ENCODE data around the gene ANKRD61. TPM values are rescaled to one million over a fixed set of nuclear protein-coding genes. Genes with fewer than 3 reads are reported as not detected.
A peak's percentile ranks its signal among the peaks of the same experiment; 100 is the strongest.

ANKRD61 gene
- total and polyA plus RNA-seq, 7 donors = 0.13 to 0.77 (median 0.36) TPM; not detected in 1

DNA sequence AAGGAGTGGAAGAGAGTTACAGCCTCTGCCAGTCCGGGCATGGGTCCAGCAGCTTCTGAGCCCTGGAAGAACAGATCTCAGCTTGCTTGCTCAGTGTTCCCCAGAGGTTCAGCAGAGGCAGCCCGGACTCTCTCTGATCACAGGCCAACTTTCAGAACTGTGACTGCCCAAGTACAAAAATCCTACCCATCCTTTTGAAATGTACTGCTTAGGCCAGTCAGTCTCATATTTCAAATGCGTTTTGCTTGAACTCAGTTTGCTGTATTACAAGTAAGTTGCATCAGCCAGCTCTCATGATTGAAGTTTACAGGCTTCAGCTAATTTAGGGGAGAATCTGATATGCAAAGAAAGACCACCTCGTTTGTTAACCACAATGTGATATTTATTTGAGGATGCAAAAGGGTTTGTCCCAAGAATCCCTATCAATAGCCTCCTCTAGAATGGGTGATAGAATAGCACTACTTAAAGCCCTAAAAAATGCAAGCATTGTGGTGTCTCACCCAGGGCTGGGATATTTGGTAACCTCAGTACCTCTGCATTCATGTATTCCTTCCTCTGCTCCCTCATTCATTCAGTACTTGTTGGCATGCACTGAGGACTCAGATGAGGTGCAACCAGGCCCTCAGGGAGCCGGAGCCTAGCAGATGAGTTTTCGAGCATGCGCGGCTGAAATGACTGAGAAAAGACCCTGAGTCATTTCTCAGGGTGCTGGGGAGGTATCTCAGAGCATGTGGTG, 15.1 kb upstream of the ANKRD61 start:
- ATAC-seq (peak; percentile 67 to 84 (median 79)), DNase-seq (peak; percentile 86 to 95)
- Histone ChIP-seq H3K36me3 (ENCODE audit: insufficient read depth in 1 of 2, low read depth in 1 of 2) (peaks cover 7 to 73% of the 10 kb centered on the region in 2 donors), H3K4me1 (peaks cover 62% of the 10 kb centered on the region), H3K27ac (peak overlapping the region; percentile 91), H3K9me3 (no peaks in the 10 kb centered on the region), H3K27me3 (ENCODE audit: insufficient read depth in 3 of 3, low read length in 2 of 3) (no peaks in the 10 kb centered on the region), H3K4me3 (peak overlapping the region; percentile 32)
- TF ChIP-seq CTCF (IDR thresholded peaks at IDR 0.05) = no peak
- WGBS, 3 donors = 27 to 57% (median 33%) methylated on average over 8 of the region's 8 CpGs
- intact Hi-C loops (cut with DNase I) = loop anchor here in 1 of 2 donors (10.0 kb wide), 1 partner anchor 419 kb away; no protein-coding TSS in a partner anchor

DNA sequence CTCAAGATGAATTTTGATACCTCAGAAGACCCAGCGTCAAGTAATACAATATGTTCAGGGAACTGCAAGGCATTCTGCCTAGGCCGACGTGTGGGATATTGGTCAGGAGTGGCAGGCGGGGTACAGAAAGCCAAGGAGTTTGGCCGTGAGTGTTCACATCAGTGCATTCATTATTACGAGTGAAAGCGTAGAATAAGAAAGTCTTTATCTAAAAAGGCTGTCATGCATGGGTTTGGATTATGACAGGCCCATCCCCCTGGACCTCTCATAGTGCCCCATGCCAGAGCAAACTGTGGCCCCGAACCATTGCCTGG, 14.6 kb upstream of the ANKRD61 start:
- H3K4me3 ChIP-seq = no peak overlapping the region
- DNase-seq (peak in 1 of 2 donors; percentile 26), ATAC-seq (peak in 2 of 4 donors; percentile 87 to 89)
- no peaks in the 10 kb centered on the region for H3K9me3 ChIP-seq
- H3K27me3 ChIP-seq (ENCODE audit: insufficient read depth in 3 of 3, low read length in 2 of 3) = no peaks in the 10 kb centered on the region
- intact Hi-C loops (cut with DNase I) = loop anchor here in 1 of 2 donors (10.0 kb wide), 1 partner anchor 418 kb away; no protein-coding TSS in a partner anchor
- peaks cover 7 to 78% of the 10 kb centered on the region in 2 donors for H3K36me3 ChIP-seq (ENCODE audit: insufficient read depth in 1 of 2, low read depth in 1 of 2)
- peak overlapping the region; percentile 91 for H3K27ac ChIP-seq
- peaks cover 57% of the 10 kb centered on the region for H3K4me1 ChIP-seq
- WGBS, 3 donors = 34 to 71% (median 37%) methylated on average over 8 of the region's 8 CpGs
- no peak for TF ChIP-seq CTCF (IDR thresholded peaks at IDR 0.05)

DNA sequence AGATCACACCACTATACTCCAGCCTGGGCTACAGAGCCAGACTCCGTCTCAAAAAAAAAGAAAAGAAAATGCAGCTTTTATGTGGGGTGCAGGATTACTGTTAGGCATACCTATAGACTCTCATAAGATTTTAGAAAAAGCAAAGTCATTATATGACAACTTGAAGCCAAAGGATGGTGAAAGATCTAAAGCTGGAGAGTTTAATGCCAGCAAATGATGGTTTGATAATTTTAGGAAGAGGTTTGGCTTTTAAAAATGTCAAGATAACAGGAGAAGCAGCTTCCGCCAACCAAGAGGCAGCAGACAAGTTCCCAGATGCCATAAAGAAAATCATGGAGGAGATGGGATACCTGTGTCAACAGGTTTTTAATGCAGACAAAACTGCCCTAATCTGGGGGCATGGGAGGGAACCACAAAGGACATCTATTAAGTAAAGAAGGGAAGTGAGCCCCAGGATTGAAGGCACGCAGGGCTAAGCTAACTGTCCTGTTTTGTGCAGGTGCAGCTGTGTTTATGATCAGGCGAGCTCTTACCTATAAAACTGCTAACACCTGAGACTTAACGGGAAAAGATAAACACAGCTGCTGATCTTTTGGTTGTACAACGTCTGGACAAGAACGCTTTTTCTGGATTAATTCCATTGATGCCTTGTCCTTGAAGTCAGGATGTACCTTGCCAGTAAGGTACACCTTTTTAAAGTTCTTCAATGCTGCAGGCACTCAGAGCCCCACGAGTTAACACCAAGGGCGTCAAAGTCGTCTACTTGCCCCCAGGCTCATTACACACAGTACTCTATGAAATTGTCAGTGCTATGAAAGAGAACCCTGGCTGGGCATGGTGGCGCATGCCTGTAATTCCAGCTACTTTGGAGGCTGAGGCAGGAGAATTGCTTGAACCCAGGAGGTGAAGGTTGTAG, 10.5 kb upstream of the ANKRD61 start:
- peaks cover 18% of the 10 kb centered on the region for H3K4me1 ChIP-seq

GRCh38 chr7:6022707-6023106, 8.5 kb upstream of the ANKRD61 start:
- Histone ChIP-seq H3K9me3 (no peaks in the 10 kb centered on the region), H3K36me3 (ENCODE audit: insufficient read depth in 1 of 2, low read depth in 1 of 2) (peaks cover 16 to 100% of the 10 kb centered on the region in 2 donors), H3K27ac (no peak overlapping the region), H3K4me1 (peaks cover 8% of the 10 kb centered on the region), H3K27me3 (ENCODE audit: insufficient read depth in 3 of 3, low read length in 2 of 3) (no peaks in the 10 kb centered on the region), H3K4me3 (no peak overlapping the region)
- no peak for TF ChIP-seq CTCF (IDR thresholded peaks at IDR 0.05)
- ATAC-seq (no peak), DNase-seq (no peak)
- 93 to 95% (median 95%) methylated on average over 3 of the region's 3 CpGs for WGBS, 3 donors
- intact Hi-C loops (cut with DNase I) = no loop called here

More for the DNA sequence above, 10.5 kb upstream of the ANKRD61 start:
- no peak for TF ChIP-seq CTCF (IDR thresholded peaks at IDR 0.05)
- intact Hi-C loops (cut with DNase I) = no loop called here
- Histone ChIP-seq H3K27me3 (ENCODE audit: insufficient read depth in 3 of 3, low read length in 2 of 3) (no peaks in the 10 kb centered on the region), H3K27ac (no peak overlapping the region), H3K9me3 (no peaks in the 10 kb centered on the region), H3K36me3 (ENCODE audit: insufficient read depth in 1 of 2, low read depth in 1 of 2) (peaks cover 16 to 99% of the 10 kb centered on the region in 2 donors), H3K4me3 (no peak overlapping the region)
- WGBS, 3 donors = 83 to 91% (median 89%) methylated on average over 11 of the region's 11 CpGs
- ATAC-seq = no peak
- no peak for DNase-seq
